HG03565 (cell line): Measurements from ENCODE around the gene GALNT5.
"Not testable (repeated sequence)": the region's sequence is repeated elsewhere in the genome, so short reads cannot be mapped to it uniquely, and the experiment has no call there.

Source experiments
- ATAC-seq: cut with Tn5 transposase; IDR thresholded peaks from one replicate; pipeline ENCODE4 v1.9.1; 2021; ENCODE audit warnings: mild to moderate bottlenecking, moderate library complexity; ENCODE audit not compliant: unreplicated experiment

The GALNT5 gene

DNA sequence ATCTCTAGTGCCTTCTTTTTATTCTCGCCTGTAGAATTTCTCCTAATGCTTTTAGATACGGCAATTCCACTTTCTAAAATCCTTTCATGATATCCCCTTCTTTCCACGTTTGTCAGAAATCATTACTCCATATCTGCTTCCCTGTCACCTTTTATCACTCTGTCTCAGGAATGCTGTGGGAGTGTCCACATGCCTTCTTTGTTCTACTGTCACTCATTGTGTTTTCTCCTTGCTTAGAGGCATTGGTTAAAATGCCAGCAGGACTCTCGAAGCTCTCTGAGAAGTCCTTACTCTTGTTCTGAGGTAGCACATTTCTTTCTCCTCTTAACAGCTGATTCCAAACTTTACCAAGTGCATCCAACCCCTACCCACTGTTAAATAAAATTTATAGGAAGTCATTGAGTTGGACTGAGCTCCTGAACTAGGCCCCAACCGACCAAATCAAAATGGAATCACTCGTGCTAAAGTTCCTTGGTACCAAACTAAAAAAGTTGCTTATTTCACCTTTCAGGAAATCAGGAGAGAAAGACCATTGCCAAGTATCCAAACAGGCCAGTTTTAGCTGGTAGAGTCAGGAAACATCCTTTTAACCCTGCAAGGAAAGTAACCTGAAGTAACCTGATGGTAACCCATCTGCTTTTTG is 10.6 kb upstream of the GALNT5 start:
- ATAC-seq, result no peak

- no peak for ATAC-seq
Observed at GRCh38 chr2:157250836-157251235, 6.7 kb upstream of the GALNT5 start.

DNA sequence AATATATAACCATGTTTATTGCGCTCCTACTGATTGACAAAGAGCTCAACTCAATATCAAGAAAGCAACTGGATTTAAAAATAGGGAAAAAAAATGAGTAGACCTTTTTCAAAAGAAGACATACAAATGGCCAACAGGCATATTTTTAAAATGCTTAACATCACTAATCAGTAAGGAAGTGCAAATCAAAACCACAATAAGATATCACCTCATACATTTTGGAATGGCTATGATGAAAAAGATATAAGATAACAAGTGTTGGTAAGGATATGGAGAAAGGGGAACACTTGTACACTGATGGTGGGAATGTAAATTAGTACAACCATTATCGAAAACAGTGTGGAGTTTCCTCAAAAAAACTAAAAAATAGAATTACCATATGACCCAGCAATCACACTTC is 5.6 kb upstream of the GALNT5 start:
- no peak for ATAC-seq

- ATAC-seq, result peak; percentile 22
Observed at GRCh38 chr2:157252529-157252928, 5.0 kb upstream of the GALNT5 start.

- no peak for ATAC-seq
Observed at GRCh38 chr2:157254041-157254440, 3.5 kb upstream of the GALNT5 start.

GRCh38 chr2:157255746-157256145 is 1.8 kb upstream of the GALNT5 start:
- no peak for ATAC-seq

DNA sequence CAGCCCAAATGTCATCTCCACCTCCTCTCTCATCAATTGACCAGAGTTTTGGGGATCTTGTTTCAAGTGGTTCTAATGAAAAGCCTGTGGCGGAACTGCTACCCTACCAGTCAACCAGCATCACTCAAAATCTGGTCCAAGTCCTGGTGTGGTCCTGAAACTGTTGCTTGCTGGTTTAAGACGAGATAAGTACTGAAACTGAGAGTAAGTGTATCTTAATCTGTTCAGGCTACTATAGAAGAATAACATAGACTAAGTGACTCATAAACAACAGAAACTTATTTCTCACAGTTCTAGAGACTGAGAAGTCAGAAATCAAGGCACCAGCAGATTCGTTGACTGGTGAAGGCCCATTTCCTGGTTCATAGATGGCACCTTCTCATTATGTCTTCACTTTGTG is 879 bp upstream of the GALNT5 start:
- peak; percentile 98 for ATAC-seq

DNA sequence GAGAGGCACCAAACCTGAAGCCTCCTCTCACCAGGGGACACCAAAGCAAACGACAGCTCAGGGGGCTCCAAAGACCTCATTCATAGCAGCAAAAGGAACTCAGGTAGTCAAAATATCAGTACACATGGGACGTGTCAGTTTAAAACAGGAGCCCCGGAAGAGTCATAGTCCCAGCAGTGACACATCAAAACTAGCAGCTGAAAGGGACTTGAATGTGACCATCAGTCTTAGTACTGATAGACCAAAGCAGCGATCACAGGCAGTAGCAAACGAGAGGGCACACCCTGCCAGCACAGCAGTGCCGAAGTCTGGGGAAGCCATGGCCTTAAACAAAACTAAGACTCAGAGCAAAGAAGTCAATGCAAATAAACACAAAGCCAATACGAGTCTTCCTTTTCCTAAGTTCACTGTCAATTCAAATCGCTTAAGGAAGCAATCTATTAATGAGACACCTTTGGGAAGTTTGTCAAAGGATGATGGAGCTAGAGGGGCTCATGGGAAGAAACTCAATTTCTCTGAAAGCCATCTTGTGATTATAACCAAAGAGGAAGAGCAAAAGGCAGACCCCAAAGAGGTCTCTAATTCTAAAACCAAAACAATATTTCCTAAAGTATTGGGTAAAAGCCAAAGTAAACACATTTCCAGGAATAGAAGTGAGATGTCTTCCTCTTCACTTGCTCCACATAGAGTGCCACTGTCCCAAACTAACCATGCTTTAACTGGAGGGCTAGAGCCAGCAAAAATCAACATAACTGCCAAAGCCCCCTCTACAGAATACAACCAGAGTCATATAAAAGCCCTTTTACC is 1.2 kb downstream of the GALNT5 start:
- ATAC-seq, result no peak

DNA sequence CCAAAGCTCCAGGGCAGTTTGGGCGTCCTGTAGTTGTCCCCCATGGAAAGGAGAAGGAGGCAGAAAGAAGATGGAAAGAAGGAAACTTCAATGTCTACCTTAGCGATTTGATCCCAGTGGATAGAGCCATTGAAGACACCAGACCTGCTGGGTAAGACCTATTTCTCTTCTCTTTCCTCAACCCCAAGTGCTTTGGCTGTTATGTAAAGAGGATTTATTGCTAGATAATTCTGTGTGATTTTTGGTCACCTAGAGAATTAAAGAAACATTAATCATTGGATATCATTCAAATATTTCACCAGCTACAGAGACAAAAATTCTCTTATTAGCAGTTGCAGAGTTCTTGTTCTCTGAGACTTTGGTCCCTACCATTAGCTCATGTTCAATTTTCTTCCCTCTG is 1.9 kb downstream of the GALNT5 start:
- ATAC-seq, result no peak

DNA sequence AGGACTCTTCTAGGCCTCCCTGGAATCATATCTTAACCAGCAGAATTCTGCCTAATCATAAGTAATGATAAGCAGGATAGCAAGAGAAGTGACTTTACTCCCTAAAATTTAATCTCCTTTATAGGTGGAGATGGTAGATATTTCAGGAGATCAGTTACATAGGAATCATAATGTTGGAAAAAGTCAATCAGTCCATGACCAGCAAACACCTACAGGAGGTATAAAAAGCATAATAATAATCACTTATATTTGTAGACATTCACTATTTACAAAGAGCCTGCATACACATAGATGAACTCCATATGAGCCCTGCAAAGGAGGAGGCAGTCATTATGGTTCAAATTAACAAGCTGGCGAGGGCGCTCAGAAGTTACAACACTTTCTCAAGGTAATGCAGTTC is 2.5 kb downstream of the GALNT5 start:
- no peak for ATAC-seq

- no peak for ATAC-seq
Observed at GRCh38 chr2:157260533-157261198, 3.2 kb downstream of the GALNT5 start.

DNA sequence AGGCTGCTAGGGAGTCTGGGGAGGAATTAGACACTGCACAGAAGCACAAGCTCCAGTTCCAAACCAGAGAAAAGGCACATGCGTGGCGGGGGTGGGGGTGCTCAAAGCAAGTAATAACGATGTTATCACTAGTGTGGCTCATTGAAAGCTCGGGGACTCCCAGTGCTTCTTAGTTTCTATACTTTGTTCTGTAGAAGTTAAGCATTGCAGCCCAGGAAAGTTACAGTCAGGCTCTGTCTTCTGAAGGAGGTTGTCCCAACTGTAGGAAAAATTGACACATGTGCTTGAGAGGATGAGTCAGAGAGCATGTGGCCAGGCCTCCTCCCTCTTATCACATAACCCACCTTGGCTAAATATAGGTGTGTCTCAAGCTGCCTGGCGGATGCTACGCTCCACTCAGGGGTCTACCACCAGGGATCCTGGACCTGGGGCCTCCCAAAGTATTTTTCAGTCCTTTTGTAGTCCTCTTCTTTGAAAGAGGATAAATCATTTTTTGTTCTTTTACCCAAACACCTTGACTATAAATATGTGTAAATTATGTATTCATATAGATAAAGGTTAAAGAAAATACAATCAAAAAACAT is 3.8 kb downstream of the GALNT5 start:
- ATAC-seq, result no peak

DNA sequence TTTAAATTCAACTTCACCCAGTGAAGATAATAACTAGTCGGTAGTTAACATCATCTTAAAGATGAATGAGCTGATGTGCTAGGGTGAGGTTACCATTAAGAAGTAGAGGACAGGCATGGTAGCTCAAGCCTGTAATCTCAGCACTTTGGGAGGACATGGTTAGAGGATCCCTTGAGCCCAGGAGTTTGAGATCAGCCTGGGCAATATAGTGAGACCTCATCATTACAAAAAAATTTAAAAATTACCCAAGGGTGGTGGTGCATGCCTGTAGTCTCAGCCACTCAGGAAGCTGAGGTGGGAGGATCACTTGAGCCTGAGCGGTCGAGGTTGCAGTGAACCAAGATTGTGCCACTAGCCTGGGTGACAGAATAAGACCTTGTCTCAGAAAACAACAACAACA is 4.7 kb downstream of the GALNT5 start:
- no peak for ATAC-seq

- ATAC-seq, result no peak
Observed at GRCh38 chr2:157264099-157264498, 6.6 kb downstream of the GALNT5 start.

DNA sequence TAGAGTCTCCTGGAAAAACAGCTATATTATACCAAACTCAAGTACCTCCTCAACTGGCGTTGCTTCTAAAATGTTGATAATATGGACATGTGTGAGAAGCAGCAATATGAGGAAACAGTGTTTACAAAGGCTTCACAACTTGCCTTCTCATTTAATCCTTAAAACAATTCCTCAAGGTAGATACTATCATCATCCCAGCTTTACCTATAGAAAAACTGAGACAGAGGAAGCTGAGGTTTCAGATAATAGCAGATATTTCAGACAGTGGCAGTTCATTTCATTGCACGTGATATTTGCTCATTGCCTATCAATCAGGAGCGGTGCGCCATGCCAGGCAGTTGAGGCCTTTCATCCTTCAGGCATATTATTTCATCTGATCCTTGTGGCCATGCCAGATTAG is 8.3 kb downstream of the GALNT5 start:
- ATAC-seq, result no peak

DNA sequence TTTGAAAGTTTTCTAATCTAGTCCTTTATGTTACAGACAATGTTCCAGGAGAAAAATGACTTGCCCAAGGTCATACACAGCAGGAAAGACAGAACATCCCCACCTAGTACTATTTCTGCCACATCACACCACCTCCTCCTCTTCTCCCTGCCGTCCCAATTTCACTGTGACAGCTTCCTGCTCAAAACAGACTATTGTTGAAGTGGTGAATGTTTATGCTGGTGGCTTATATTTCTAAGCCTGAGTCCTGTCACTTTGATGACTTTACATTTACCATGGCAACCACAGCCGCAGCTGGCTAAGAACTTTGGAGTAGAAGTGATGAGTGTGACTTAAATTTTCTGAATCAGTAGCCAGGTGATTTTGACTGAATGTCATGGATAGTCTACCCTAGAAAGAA is 10.0 kb downstream of the GALNT5 start:
- ATAC-seq, result no peak

DNA sequence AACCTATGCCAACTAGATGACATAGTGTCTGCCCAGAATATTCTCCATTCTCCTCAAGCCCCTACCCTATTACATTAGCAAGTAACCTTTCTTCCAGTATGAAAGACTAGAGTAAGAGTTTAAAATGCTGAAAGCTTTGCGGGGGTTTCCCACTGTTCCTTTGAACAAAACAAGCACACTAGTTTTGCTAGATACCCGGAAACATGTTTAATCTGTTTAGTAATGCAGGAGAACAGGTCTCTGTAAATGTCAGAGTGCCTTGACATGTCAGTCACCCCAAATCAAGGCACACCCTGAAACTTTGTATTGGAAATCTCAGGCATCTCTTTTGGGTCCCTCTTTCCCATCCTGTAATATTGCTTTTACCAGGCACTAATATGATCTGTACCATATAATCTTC is 11.6 kb downstream of the GALNT5 start:
- ATAC-seq, result no peak

DNA sequence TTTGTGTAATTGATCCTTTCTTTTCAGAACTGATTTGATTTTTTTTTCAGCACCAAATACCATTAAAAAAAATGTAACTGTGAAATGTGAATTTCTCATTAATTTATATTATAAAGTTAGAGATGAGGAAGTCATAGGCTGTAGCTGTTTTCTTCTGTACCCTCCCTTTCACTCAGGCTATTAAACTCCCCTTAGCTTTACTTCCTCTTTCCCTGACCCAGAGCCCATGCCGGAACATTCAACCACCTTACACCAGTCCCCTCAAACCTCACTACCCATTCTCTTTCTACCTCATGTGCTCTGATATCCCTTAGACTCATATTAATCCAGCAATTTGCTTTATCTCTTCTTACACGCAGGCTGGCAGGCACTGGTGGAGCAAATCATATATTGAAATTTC is 12.4 kb downstream of the GALNT5 start:
- no peak for ATAC-seq

DNA sequence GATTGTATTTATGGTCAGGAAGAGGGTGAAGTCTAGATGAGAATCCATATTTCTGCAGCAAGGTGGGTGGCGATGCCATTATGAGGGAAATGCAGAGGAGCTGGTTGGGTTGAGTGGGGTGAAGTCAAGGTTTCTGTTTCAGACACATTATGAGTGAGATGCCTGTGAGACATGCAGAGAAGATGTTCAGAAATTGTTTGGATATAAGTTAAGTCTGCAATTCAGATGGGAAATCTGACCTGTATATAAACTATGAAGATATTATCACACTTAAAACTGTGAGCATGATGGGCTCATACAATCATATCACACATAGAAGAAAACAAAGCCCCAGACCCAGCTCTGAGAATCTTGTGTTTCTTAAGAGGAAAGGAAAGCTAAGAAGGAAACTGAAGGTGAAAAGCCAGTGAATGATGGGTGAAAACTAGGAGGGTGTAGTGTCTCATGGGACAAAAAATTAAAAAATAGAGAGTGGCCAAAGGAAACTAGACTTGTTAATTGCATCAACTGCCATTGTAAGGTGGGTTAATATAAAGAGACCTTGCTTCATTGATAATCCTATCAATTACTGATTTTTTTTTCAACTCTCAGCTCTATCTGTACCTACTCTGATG is 14.2 kb downstream of the GALNT5 start:
- no peak for ATAC-seq

DNA sequence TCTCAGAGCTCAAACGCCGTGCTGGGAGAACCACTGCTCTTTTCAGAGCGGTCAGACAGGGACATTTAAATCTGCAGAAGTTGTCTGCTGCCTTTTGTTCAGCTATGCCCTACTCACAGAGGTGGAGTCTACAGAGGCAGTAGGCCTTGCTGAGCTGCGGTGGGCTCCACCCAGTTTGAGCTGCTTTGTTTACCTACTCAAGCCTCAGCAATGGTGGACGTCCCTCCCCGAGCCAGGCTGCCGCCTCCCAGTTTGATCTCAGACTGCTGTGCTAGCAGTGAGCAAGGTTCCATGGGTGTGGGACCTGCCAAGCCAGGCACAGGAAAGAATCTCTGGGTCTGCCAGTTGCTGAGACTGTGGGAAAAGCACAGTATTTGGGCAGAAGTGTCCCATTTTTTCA is 21.8 kb downstream of the GALNT5 start:
- ATAC-seq, result not testable (repeated sequence)

GRCh38 chr2:157281316-157281715 is 23.8 kb downstream of the GALNT5 start:
- ATAC-seq, result no peak
